ENCODE results near the gene CCDC144A.
"Not testable (repeated sequence)": the region's sequence is repeated elsewhere in the genome, so short reads cannot be mapped to it uniquely, and the experiment has no call there.

CCDC144A gene

GRCh38 chr17:16751224-16751923, 61.3 kb downstream of the CCDC144A start:
- not testable (repeated sequence) for DNase-seq

GRCh38 chr17:16751924-16752287, 61.9 kb downstream of the CCDC144A start:
- not testable (repeated sequence) for DNase-seq

GRCh38 chr17:16757520-16757919, 67.5 kb downstream of the CCDC144A start:
- not testable (repeated sequence) for DNase-seq

- DNase-seq: not testable (repeated sequence)
Observed at GRCh38 chr17:16758177-16758576, 68.1 kb downstream of the CCDC144A start.

- DNase-seq: not testable (repeated sequence)
Observed at GRCh38 chr17:16768290-16769175, 78.5 kb downstream of the CCDC144A start.

- DNase-seq: not testable (repeated sequence)
Observed at GRCh38 chr17:16772394-16773145, 82.5 kb downstream of the CCDC144A start.

- DNase-seq: not testable (repeated sequence)
Observed at GRCh38 chr17:16773146-16773522, 83.1 kb downstream of the CCDC144A start.

GRCh38 chr17:16787851-16788250, 97.8 kb downstream of the CCDC144A start:
- not testable (repeated sequence) for DNase-seq

- DNase-seq: not testable (repeated sequence)
Observed at GRCh38 chr17:16788889-16789536, 99.0 kb downstream of the CCDC144A start.

GRCh38 chr17:16789622-16790021, 99.6 kb downstream of the CCDC144A start:
- DNase-seq: not testable (repeated sequence)

GRCh38 chr17:16790313-16790871, 100.4 kb downstream of the CCDC144A start:
- not testable (repeated sequence) for DNase-seq

GRCh38 chr17:16794215-16794614, 104.2 kb downstream of the CCDC144A start:
- DNase-seq: not testable (repeated sequence)

GRCh38 chr17:16795894-16796293, 105.9 kb downstream of the CCDC144A start:
- not testable (repeated sequence) for DNase-seq

GRCh38 chr17:16804851-16805250, 114.8 kb downstream of the CCDC144A start:
- DNase-seq: not testable (repeated sequence)

GRCh38 chr17:16806599-16806998, 116.6 kb downstream of the CCDC144A start:
- DNase-seq: not testable (repeated sequence)

- not testable (repeated sequence) for DNase-seq
Observed at GRCh38 chr17:16807620-16808019, 117.6 kb downstream of the CCDC144A start.

- not testable (repeated sequence) for DNase-seq
Observed at GRCh38 chr17:16810236-16810635, 120.2 kb downstream of the CCDC144A start.

- DNase-seq: not testable (repeated sequence)
Observed at GRCh38 chr17:16812126-16812525, 122.1 kb downstream of the CCDC144A start.

GRCh38 chr17:16814439-16814838, 124.4 kb downstream of the CCDC144A start:
- no peak for DNase-seq

GRCh38 chr17:16817201-16817600, 127.2 kb downstream of the CCDC144A start:
- no peak for DNase-seq

GRCh38 chr17:16817940-16818339, 127.9 kb downstream of the CCDC144A start:
- not testable (repeated sequence) for DNase-seq

- DNase-seq: no peak
Observed at GRCh38 chr17:16818340-16818739, 128.3 kb downstream of the CCDC144A start.
